GM12878 (cell line): ENCODE results near the gene HMGXB4. TPM values are rescaled to one million over a fixed set of nuclear protein-coding genes. Genes with fewer than 3 reads are reported as not detected.

Experiments used
- ATAC-seq: fragments of 200-7000 bp; cut with Tn5 transposase; 3 replicates; pipeline ENCODE4 v1.9.1; 2020; ENCODE audit warnings: mild to moderate bottlenecking, moderate library complexity
- BruUV-seq: library from RNA; stranded (reverse); fragments of 400-500 nt; replicated peaks from 2 replicates; lab custom pipeline; 2021; lab: Mats Ljungman, UMichigan
- CTCF ChIA-PET: fragments of 300-600 bp; sonication (Branson Sonifier 250); formaldehyde crosslinking; extraction: SDS; loops from one replicate; lab custom pipeline; 2021; ENCODE audit warnings: inconsistent platforms; lab: Yijun Ruan, JAX
- POLR2A ChIA-PET: fragments of 350-600 bp; formaldehyde crosslinking; extraction: SDS; loops from one replicate; lab custom pipeline; 2021; ENCODE audit warnings: inconsistent platforms; lab: Charles Lee
- RAD21 ChIA-PET: fragments of 300-600 bp; sonication (Branson Sonifier 250); formaldehyde crosslinking; loops from one replicate; lab custom pipeline; 2023; ENCODE audit warnings: antibody characterized with exemption; ENCODE audit not compliant: unreplicated experiment; lab: Charles Lee
- SMC1A ChIA-PET: fragments of 300-600 bp; sonication (Branson Sonifier 250); formaldehyde crosslinking; loops from one replicate; lab custom pipeline; 2023; ENCODE audit not compliant: unreplicated experiment, uncharacterized antibody; lab: Charles Lee
- DNase-seq: peaks from one replicate; pipeline ENCODE4 v3.0.0-alpha.2; 2011; ENCODE audit warnings: low read depth, low spot score
- FAIRE-seq: peaks from 3 replicates; lab custom pipeline; 2011; peaks lifted over from hg19 to GRCh38; lab: Jason Lieb, UNC
- H2AFZ ChIP-seq: 2 replicates; pipeline ENCODE4 v1.6.0; 2011; ENCODE audit warnings: low read depth, low read length, control low read depth; ENCODE audit not compliant: control insufficient read depth
- H3K27ac ChIP-seq: 2 replicates; pipeline ENCODE4 v1.5.1; 2011; ENCODE audit warnings: control low read depth; ENCODE audit not compliant: control insufficient read depth, insufficient read depth
- H3K27me3 ChIP-seq, 2 experiments: replicated peaks in 1 of 2; 2 replicates each; pipeline versions ENCODE4 v1.6.0 to v1.6.1; 2011; ENCODE audit warnings: low read length in 1 of 2; ENCODE audit not compliant: control insufficient read depth in 2 of 2, insufficient read depth in 2 of 2
- H3K36me3 ChIP-seq, 2 experiments: 2 replicates each; pipeline ENCODE4 v1.5.1; 2011; ENCODE audit warnings: low read length in 1 of 2; ENCODE audit not compliant: control insufficient read depth in 2 of 2, insufficient read depth in 2 of 2
- H3K4me1 ChIP-seq: 2 replicates; pipeline ENCODE4 v1.6.1; 2011; ENCODE audit warnings: mild to moderate bottlenecking, low read length, moderate library complexity, mixed read lengths; ENCODE audit not compliant: control insufficient read depth, insufficient read depth
- H3K4me2 ChIP-seq: 2 replicates; pipeline ENCODE4 v1.6.0; 2011; ENCODE audit warnings: control low read depth; ENCODE audit not compliant: control insufficient read depth, insufficient read depth
- H3K4me3 ChIP-seq: fragments of 200-600 bp; sonication (generic); 2 replicates; pipeline ENCODE4 v1.5.1; 2016
- H3K79me2 ChIP-seq: 2 replicates; pipeline ENCODE4 v1.6.0; 2011; ENCODE audit warnings: low read length; ENCODE audit not compliant: control insufficient read depth, insufficient read depth
- H3K9ac ChIP-seq: 2 replicates; pipeline ENCODE4 v1.8.0; 2011; ENCODE audit warnings: low read length, control low read depth, mixed read lengths; ENCODE audit not compliant: control insufficient read depth, insufficient read depth
- H3K9me3 ChIP-seq: replicated peaks from 3 replicates; pipeline ENCODE4 v1.5.1; 2011; ENCODE audit warnings: mild to moderate bottlenecking, low read length; ENCODE audit not compliant: control insufficient read depth, insufficient read depth
- H4K20me1 ChIP-seq: 2 replicates; pipeline ENCODE4 v1.6.0; 2011; ENCODE audit not compliant: control insufficient read depth, insufficient read depth
- ESRRA ChIP-seq: IDR thresholded peaks from 2 replicates; pipeline ENCODE4 v1.6.1; 2012; ENCODE audit warnings: mild to moderate bottlenecking, low read length, improper control_type of control experiment
- RBBP5 ChIP-seq: fragments of 200-600 bp; sonication (generic); conservative IDR thresholded peaks from 2 replicates; pipeline ENCODE4 v1.6.1; 2016
- TARDBP ChIP-seq: IDR thresholded peaks from 2 replicates; pipeline ENCODE4 v1.6.1; 2016; ENCODE audit warnings: borderline replicate concordance
- WGBS: methylation state at CpG from one replicate; pipeline ENCODE4 v1.1.6; 2016; ENCODE audit warnings: low lambda C conversion rate; ENCODE audit not compliant: insufficient replicate concordance, insufficient coverage; ENCODE audit errors: missing lambda C conversion rate; 5-methylcytosine and 5-hydroxymethylcytosine counted together
- in situ Hi-C: fragments of 300-500 bp; cut with MboI; formaldehyde crosslinking; loops from 9 replicates; pipeline ENCODE4 v1.14.3; 2018; ENCODE audit warnings: mixed read lengths
- intact Hi-C: fragments of 100-400 bp; cut with micrococcal nuclease; formaldehyde crosslinking; loops from one replicate; pipeline ENCODE4 v1.14.2; 2022; ENCODE audit not compliant: unreplicated experiment
- polyA plus RNA-seq, 11 experiments: library from polyadenylated mRNA; depleted of rRNA in 4 of 11; unstranded in 6 of 11; stranded (reverse) in 5 of 11; fragments of >200 nt; fragmentation: Nextera tagmentation in 4 of 11; fragmentation: Illumina TruSeq in 1 of 11; extraction: Ambion mirVana in 4 of 11; extraction: Trizol in 1 of 11; gene quantifications; 1 replicate in 1 of 11; 2 replicates in 10 of 11; pipeline versions ENCODE4 v1.2.1 to v1.2.3, GENCODE V29; 2011 to 2016; ENCODE audit warnings: inconsistent platforms in 2 of 11, missing spikeins in 2 of 11, low read depth in 1 of 11
- total RNA-seq, 4 experiments: library from RNA; depleted of rRNA in 3 of 4; stranded (reverse); fragments of >200 nt in 3 of 4; fragmentation: Illumina TruSeq in 1 of 4; extraction: Trizol in 1 of 4; gene quantifications; 2 replicates each; pipeline versions ENCODE4 v1.2.1 to v1.2.3, GENCODE V29; 2013 to 2021
- TF ChIP-seq, protein P1 (sequence below): fragments of 450-650 bp; formaldehyde crosslinking; IDR thresholded peaks from 2 replicates; pipeline ENCODE4 v1.5.0; 2022; ENCODE audit warnings: mild to moderate bottlenecking, missing genetic modification characterization

Gene HMGXB4
- total and polyA plus RNA-seq, 10 of the 15 experiments (the other 5 are each of a cell fraction or from before 2014, with no cell fraction given) = 15.5 to 44.5 (median 24.9) TPM

DNA sequence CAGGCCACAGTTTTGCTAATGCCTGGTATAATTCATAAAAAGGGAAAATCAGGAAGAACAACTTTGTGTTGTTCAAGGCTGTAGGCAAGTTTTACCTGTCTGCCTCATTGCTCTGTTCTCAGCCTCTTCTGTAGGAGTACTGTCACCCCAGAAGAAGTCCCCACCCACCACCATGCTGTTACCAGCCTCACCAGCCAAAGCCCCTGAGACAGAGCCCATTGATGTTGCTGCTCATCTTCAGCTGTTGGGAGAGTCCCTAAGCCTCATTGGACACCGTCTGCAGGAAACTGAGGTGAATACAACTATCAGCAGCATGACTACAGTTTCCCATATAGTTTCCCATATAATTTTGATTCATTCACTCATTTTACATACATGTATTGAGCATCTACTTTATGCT, 30.8 kb downstream of the HMGXB4 start:
- no peak for DNase-seq

DNA sequence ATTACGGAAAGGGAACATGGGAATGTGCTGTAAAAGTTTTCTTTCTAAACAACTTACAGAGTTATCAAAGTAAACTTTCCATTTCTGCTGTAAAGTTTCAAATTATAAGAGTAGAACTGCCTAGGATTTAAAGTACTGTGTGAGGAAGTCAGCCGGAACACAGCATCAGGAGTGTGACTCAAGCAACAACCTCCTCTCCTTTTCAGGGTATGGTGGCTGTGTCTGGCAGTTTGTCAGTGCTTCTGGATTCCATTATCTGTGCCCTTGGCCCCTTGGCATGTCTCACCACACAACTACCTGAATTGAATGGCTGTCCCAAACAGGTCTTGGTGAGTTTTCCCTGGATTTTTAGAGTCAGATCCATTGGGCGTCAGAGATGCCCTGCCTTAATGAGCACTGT, 35.5 kb downstream of the HMGXB4 start:
- ATAC-seq (no peak), FAIRE-seq (no peak), DNase-seq (no peak)
- H4K20me1 ChIP-seq = no peaks in the 10 kb centered on the region
- no peaks in the 10 kb centered on the region for H3K27me3 ChIP-seq
- no peak overlapping the region for H2AFZ ChIP-seq
- no peak overlapping the region for H3K4me2 ChIP-seq
- CTCF ChIA-PET = no interaction called here
- SMC1A ChIA-PET = no interaction called here
- intact Hi-C loops = no loop called here
- no peak overlapping the region for H3K9ac ChIP-seq
- H3K4me1 ChIP-seq = no peaks in the 10 kb centered on the region
- no TSS peak for BruUV-seq
- H3K27ac ChIP-seq = no peak overlapping the region
- TF ChIP-seq, protein P1, sequence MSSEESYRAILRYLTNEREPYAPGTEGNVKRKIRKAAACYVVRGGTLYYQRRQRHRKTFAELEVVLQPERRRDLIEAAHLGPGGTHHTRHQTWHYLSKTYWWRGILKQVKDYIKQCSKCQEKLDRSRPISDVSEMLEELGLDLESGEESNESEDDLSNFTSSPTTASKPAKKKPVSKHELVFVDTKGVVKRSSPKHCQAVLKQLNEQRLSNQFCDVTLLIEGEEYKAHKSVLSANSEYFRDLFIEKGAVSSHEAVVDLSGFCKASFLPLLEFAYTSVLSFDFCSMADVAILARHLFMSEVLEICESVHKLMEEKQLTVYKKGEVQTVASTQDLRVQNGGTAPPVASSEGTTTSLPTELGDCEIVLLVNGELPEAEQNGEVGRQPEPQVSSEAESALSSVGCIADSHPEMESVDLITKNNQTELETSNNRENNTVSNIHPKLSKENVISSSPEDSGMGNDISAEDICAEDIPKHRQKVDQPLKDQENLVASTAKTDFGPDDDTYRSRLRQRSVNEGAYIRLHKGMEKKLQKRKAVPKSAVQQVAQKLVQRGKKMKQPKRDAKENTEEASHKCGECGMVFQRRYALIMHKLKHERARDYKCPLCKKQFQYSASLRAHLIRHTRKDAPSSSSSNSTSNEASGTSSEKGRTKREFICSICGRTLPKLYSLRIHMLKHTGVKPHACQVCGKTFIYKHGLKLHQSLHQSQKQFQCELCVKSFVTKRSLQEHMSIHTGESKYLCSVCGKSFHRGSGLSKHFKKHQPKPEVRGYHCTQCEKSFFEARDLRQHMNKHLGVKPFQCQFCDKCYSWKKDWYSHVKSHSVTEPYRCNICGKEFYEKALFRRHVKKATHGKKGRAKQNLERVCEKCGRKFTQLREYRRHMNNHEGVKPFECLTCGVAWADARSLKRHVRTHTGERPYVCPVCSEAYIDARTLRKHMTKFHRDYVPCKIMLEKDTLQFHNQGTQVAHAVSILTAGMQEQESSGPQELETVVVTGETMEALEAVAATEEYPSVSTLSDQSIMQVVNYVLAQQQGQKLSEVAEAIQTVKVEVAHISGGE = no peak
- WGBS = 95% methylated on average over 3 of the region's 3 CpGs
- RAD21 ChIA-PET = no interaction called here
- peaks cover 10 to 23% of the 10 kb centered on the region in 2 experiments; a peak in 3 of 4 replicates for H3K36me3 ChIP-seq
- POLR2A ChIA-PET = interaction anchor here (0.5 kb wide), 1 partner anchor 1040 kb away, joined by 3 read pairs; no protein-coding TSS in a partner anchor
- no peaks in the 10 kb centered on the region for H3K9me3 ChIP-seq
- H3K79me2 ChIP-seq = no peaks in the 10 kb centered on the region
- in situ Hi-C loops = no loop called here
- no peak overlapping the region for H3K4me3 ChIP-seq

More for the DNA sequence above, 30.8 kb downstream of the HMGXB4 start:
- FAIRE-seq = no peak
- intact Hi-C loops = no loop called here
- ChIA-PET POLR2A (no interaction called here), SMC1A (no interaction called here), RAD21 (interaction anchor here (1.0 kb wide), 1 partner anchor 18 kb away, joined by 3 read pairs; no protein-coding TSS in a partner anchor), CTCF (no interaction called here)
- Histone ChIP-seq H3K36me3 (peaks cover 7 to 24% of the 10 kb centered on the region in 2 experiments), H2AFZ (no peak overlapping the region), H3K27me3 (no peaks in the 10 kb centered on the region), H3K4me3 (no peak overlapping the region), H3K9me3 (no peaks in the 10 kb centered on the region), H3K9ac (no peak overlapping the region), H3K4me2 (no peak overlapping the region), H3K4me1 (no peaks in the 10 kb centered on the region), H3K27ac (no peak overlapping the region), H4K20me1 (no peaks in the 10 kb centered on the region), H3K79me2 (no peaks in the 10 kb centered on the region)
- BruUV-seq = no TSS peak
- 11% methylated on average over 1 of the region's 1 CpG for WGBS
- in situ Hi-C loops = no loop called here
- TF ChIP-seq ESRRA = no peak
- no peak for TF ChIP-seq TARDBP
- no peak for TF ChIP-seq RBBP5
- ATAC-seq = no peak
